ENCODE measurements around the gene STRN.
"Not testable (repeated sequence)": the region's sequence is repeated elsewhere in the genome, so short reads cannot be mapped to it uniquely, and the experiment has no call there.

The STRN gene

DNA sequence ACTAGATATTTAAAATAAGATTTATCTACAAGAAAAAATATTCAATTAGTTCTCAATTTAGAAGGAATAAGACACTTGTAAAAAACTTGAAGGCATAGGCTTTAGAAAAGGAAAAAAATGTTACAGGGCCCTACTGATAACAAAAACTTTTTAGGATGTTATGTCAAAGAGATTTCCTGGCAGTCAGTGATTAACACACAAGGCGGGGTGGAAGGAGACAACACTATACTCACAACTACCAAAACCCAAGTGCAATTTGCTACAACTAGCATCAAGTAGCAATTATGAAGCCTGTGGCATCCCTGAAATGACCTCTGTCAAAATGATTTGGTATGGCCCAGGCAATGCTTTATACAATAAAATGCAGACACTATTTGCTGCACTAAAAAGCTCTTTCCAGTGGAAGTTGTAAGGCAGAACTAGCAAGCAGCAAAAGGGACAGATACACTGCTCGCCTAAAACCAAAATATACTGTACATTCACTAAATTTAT is 15.3 kb downstream of the STRN start:
- Mint-ChIP-seq H3K4me3 (no peak overlapping the region), H3K27ac (no peak overlapping the region), H3K9me3 (no peaks in the 10 kb centered on the region), H3K4me1 (ENCODE audit: low read depth) (peaks cover 5% of the 10 kb centered on the region), H3K36me3 (ENCODE audit: low read depth) (peaks cover 5% of the 10 kb centered on the region), H3K27me3 (ENCODE audit: low read depth) (no peaks in the 10 kb centered on the region)

DNA sequence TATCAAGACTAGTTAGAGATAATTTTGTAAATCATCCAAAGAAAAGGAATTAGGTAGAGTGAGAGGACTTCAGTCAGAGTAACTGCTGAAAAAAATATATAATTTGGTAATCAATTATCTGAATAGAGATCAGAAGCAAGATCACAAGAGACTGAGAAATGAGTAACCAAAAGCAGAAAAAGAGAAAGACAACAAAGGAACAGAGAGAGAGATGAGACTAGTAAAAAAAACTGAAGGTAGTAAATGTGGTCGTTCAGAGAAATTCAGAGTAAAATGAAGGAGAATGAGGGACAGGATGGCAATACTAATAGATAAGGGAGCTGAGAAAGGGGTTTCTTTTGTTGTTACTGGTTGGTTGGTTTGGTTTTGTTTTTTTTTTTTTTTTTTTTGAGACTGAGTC is 16.5 kb downstream of the STRN start:
- Mint-ChIP-seq H3K36me3 (ENCODE audit: low read depth) (peaks cover 2% of the 10 kb centered on the region), H3K4me3 (no peak overlapping the region), H3K4me1 (ENCODE audit: low read depth) (peaks cover 4% of the 10 kb centered on the region), H3K27ac (no peak overlapping the region), H3K9me3 (no peaks in the 10 kb centered on the region), H3K27me3 (ENCODE audit: low read depth) (no peaks in the 10 kb centered on the region)

DNA sequence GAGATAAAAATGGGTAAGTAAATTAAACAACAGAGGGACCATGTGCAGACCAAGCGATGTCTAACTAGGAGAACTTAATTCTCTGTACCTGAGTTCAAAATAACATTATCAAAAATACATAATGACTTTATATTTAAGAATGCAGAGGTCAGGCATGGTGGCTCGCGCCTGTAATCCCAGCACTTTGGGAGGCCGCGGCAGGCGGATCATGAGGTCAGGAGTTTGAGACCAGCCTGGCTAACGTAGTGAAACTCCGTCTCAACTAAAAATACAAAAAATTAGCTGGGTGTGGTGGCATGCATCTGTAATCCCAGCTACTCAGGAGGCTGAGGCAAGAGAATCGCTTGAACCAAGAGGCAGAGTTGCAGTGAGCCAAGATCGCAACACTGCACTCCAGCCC is 21.1 kb downstream of the STRN start:
- H3K36me3 Mint-ChIP-seq (ENCODE audit: low read depth); H3K27ac Mint-ChIP-seq; H3K9me3 Mint-ChIP-seq; H3K27me3 Mint-ChIP-seq (ENCODE audit: low read depth); H3K4me3 Mint-ChIP-seq; H3K4me1 Mint-ChIP-seq (ENCODE audit: low read depth): not testable (repeated sequence)

DNA sequence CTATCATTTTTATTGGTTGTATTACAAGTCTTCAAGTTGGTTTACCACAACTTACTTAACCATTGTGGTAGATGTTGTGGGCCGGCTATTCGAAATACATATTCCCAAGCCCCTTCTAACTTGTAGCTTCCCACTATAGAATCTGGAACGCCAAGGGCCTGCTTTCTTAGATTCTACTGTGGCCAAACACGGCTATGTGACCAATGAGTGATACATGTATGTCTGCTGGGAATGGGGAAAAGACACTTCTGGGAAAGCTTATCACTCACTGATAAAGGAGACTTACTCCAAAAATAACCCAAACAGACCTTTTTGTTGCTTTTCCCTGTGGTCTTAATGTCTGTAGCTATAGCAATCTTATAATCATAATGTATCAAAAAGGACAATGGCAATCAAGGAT is 24.5 kb downstream of the STRN start:
- Mint-ChIP-seq H3K27me3 (ENCODE audit: low read depth) (no peaks in the 10 kb centered on the region), H3K27ac (no peak overlapping the region), H3K9me3 (no peaks in the 10 kb centered on the region), H3K4me1 (ENCODE audit: low read depth) (peaks cover 2% of the 10 kb centered on the region), H3K36me3 (ENCODE audit: low read depth) (no peaks in the 10 kb centered on the region), H3K4me3 (no peak overlapping the region)

- H3K36me3 Mint-ChIP-seq (ENCODE audit: low read depth); H3K27ac Mint-ChIP-seq; H3K4me3 Mint-ChIP-seq; H3K27me3 Mint-ChIP-seq (ENCODE audit: low read depth); H3K9me3 Mint-ChIP-seq; H3K4me1 Mint-ChIP-seq (ENCODE audit: low read depth): not testable (repeated sequence)
These were observed 29.8 kb downstream of the STRN start for GRCh38 chr2:36936526-36936925.

GRCh38 chr2:36931688-36932087 is 34.6 kb downstream of the STRN start:
- H3K27ac Mint-ChIP-seq; H3K4me1 Mint-ChIP-seq (ENCODE audit: low read depth); H3K36me3 Mint-ChIP-seq (ENCODE audit: low read depth); H3K4me3 Mint-ChIP-seq; H3K9me3 Mint-ChIP-seq; H3K27me3 Mint-ChIP-seq (ENCODE audit: low read depth): not testable (repeated sequence)

DNA sequence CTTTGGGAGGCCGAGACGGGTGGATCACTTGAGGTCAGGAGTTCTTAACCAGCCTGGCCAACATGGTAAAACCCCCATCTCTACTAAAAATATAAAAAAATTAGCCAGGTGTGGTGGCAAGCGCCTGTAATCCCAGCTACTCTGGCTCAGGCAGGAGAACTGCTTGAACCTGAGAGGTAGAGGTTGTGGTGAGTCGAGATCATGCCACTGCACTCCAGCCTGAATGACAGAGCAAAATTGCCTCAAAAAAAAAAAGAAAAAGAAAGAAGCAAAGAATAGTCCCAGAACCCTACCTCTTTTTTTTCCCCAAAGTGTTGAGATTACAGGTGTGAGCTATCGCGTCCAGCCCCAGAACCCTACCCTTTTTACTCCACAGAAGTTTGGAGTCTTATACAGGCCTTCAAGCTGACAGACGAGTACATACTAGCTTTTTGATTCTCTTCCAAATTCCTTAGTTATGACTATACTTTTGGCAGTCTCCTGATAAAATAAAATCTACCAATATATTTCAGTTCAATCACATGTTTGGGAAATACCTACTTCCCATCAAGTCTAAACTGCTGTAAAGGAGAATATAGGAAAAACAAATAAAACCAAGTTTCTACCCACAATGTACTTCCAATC is 35.4 kb downstream of the STRN start:
- H3K9me3 Mint-ChIP-seq; H3K27me3 Mint-ChIP-seq (ENCODE audit: low read depth); H3K36me3 Mint-ChIP-seq (ENCODE audit: low read depth); H3K27ac Mint-ChIP-seq; H3K4me3 Mint-ChIP-seq: not testable (repeated sequence)
- peaks cover 12% of the 10 kb centered on the region for H3K4me1 Mint-ChIP-seq (ENCODE audit: low read depth)

DNA sequence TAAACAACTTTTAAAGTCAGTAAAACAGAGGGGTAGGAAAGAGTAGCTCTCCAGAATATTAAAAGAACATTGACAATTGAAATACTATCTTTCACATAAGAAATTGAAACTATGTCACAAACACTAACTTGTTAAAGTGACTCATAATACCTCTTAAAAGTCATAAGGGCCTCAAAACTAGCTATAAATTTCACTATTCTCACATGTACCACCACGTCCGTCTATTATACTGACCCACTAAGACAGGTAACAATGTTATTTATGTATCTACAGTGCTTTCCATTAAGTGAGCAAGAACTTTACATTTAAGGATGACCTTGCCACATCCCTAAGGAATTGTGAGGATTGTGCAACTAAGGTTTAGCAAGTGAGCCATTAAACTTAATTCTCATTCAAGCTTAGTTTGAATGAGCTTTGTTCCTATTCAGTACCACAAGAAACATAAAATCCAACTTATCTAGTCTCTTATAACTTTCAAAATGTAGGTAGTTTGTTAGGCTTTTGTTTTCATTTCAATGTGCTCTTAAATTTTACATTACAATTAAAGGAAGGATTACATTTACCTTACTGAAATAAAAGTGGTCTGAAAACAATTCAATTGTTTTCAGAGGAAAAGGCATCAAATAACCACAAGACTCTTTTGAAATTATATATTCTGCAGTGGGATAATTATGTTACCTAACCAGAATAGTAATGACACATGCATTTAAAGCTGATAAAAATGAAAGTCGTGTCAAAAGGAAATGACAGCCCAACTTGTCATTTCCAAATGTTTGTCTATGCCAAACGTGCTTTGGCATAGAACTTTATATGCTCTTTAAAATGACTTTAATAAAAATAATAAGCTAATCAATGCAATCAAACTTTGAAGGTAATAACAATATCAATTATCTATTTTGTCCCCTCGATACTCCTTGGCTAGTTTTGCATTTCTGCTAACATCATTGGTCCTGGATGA is 39.9 kb downstream of the STRN start:
- H3K4me1 Mint-ChIP-seq (ENCODE audit: low read depth): peaks cover 23% of the 10 kb centered on the region
- H3K4me3 Mint-ChIP-seq, H3K27ac Mint-ChIP-seq: not testable (repeated sequence)

DNA sequence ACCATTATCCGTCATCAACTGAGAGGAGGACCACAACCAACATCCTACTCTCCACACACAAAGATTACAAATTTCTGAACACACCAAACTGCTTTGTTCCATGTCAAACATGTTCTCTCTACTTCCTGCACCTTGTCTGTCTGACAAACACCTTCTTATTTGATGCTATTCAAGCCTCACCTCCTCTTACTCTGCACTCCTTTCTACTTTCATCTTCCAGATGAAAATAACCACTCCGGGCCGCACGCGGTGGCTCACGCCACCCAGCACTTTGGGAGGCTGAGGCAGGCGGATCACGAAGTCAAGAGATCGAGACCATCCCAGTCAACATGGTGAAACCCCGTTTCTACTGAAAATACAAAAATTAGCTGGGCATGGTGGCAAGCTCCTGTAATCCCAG is 43.7 kb downstream of the STRN start:
- Mint-ChIP-seq H3K36me3 (ENCODE audit: low read depth) (peaks cover 17% of the 10 kb centered on the region), H3K27ac (peak overlapping the region; percentile 42), H3K4me1 (ENCODE audit: low read depth) (peaks cover 25% of the 10 kb centered on the region)
- H3K9me3 Mint-ChIP-seq; H3K27me3 Mint-ChIP-seq (ENCODE audit: low read depth); H3K4me3 Mint-ChIP-seq: not testable (repeated sequence)

More for the DNA sequence above, 39.9 kb downstream of the STRN start:
- not testable (repeated sequence) for H3K9me3 Mint-ChIP-seq; H3K27me3 Mint-ChIP-seq (ENCODE audit: low read depth)
- H3K36me3 Mint-ChIP-seq (ENCODE audit: low read depth): peaks cover 16% of the 10 kb centered on the region

- Mint-ChIP-seq H3K4me3 (no peak overlapping the region), H3K9me3 (no peaks in the 10 kb centered on the region), H3K27ac (no peak overlapping the region), H3K27me3 (ENCODE audit: low read depth) (no peaks in the 10 kb centered on the region), H3K4me1 (ENCODE audit: low read depth) (peaks cover 24% of the 10 kb centered on the region), H3K36me3 (ENCODE audit: low read depth) (peaks cover 17% of the 10 kb centered on the region)
These were observed 44.4 kb downstream of the STRN start for GRCh38 chr2:36921984-36922383.

DNA sequence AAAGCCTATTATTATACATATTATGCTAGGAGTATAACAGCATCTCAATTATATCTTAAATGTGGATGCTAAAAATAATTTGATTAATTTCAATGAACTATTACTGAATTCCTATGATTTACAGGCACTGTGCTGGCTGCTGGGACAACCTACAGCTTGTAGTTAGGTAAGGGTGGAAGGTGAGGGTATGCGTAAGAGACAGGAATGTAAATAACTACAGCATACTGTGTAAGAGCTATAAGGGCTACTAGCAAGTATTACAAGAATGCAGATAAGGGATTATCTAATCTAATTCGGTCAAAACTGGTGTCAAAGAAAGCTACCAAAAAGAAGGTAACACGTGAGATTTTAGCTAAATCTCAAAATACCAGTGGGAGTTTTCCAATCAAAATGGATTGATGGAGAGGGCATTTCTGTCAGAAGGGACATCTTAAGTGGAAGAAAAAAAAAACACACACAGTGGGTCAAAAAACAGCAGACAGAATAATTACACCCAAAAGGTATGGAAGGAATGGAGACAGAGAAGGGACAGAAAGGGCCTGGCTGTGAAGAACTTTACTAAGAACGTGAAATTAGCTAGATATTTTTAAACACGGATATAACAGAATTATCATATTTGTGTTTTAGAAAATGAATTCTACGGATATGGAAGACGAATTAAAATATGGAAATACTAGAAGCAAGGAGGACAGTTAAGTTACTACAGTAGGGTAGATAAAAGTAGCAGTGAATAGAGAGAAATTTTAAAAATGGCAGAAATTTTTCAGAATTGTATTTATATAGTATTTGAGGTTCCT is 47.1 kb downstream of the STRN start:
- Mint-ChIP-seq H3K27me3 (ENCODE audit: low read depth) (no peaks in the 10 kb centered on the region), H3K27ac (no peak overlapping the region), H3K4me1 (ENCODE audit: low read depth) (peaks cover 15% of the 10 kb centered on the region)

GRCh38 chr2:36918307-36918706 is 48.0 kb downstream of the STRN start:
- Mint-ChIP-seq H3K36me3 (ENCODE audit: low read depth) (peaks cover 7% of the 10 kb centered on the region), H3K9me3 (no peaks in the 10 kb centered on the region), H3K27me3 (ENCODE audit: low read depth) (no peaks in the 10 kb centered on the region)

More for the DNA sequence above, 47.1 kb downstream of the STRN start:
- no peak overlapping the region for H3K4me3 Mint-ChIP-seq
- no peaks in the 10 kb centered on the region for H3K9me3 Mint-ChIP-seq
- H3K36me3 Mint-ChIP-seq (ENCODE audit: low read depth): peaks cover 10% of the 10 kb centered on the region

DNA sequence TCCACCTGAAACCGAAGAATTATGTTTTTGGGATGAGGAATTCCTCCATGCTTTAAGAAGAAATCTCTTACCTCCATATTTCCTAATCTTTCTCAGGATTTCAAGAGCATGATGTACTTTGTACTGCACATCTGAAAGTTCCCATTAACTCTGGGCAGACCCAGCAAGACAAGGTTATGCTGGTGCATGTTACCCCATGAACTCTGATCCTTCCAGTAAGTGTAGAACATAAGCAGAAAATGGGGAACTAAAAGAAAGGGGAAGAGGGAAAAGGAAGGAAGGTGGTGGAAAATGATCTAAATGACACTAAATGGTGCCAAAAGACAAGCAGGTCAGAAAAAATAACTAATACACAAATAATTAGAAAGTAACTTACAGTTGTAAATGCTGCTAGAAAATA is 50.7 kb downstream of the STRN start:
- no peaks in the 10 kb centered on the region for H3K9me3 Mint-ChIP-seq
- H3K4me3 Mint-ChIP-seq: no peak overlapping the region
- H3K27ac Mint-ChIP-seq: no peak overlapping the region
- H3K27me3 Mint-ChIP-seq (ENCODE audit: low read depth): no peaks in the 10 kb centered on the region
- peaks cover 2% of the 10 kb centered on the region for H3K36me3 Mint-ChIP-seq (ENCODE audit: low read depth)
- no peaks in the 10 kb centered on the region for H3K4me1 Mint-ChIP-seq (ENCODE audit: low read depth)

More at GRCh38 chr2:36918307-36918706, 48.0 kb downstream of the STRN start:
- Mint-ChIP-seq H3K4me3 (no peak overlapping the region), H3K4me1 (ENCODE audit: low read depth) (peaks cover 12% of the 10 kb centered on the region), H3K27ac (no peak overlapping the region)

DNA sequence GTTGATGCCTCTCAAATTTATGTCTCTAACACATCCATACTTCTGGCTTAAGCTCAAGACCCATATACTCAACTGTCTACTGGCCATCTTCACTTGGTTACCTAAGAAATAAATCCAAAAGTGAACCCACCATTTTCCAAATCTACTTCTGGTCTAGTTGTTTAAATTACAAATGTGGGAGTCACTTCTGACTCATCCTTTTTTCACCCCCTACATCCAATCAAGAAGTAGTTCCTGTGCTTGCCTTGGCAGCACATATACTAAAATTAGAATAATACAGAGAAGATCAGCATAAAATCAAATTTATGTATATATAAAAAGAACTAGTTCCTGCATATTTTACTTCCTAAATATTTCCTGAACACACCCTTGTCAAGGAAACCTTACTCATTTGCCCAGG is 53.6 kb downstream of the STRN start:
- Mint-ChIP-seq H3K4me3 (no peak overlapping the region), H3K27me3 (ENCODE audit: low read depth) (no peaks in the 10 kb centered on the region), H3K27ac (no peak overlapping the region), H3K4me1 (ENCODE audit: low read depth) (no peaks in the 10 kb centered on the region), H3K9me3 (no peaks in the 10 kb centered on the region), H3K36me3 (ENCODE audit: low read depth) (peaks cover 5% of the 10 kb centered on the region)

All from T-helper 1 cell treated with Interleukin-12 subunit alpha and Interleukin-12 subunit beta and Interleukin-4 antibody, amounts not matched to agents 30 μg/mL and 1 μg/mL, for 36 hours (primary cell).